Astrocyte of the cerebellum (primary cell): ENCODE data around the gene SEC24C.
A peak's percentile ranks its signal among the peaks of the same experiment; 100 is the strongest.
"Not testable (repeated sequence)": the region's sequence is repeated elsewhere in the genome, so short reads cannot be mapped to it uniquely, and the experiment has no call there.

Experiments
- DNase-seq: peaks from one replicate; pipeline ENCODE4 v3.0.0-alpha.2; 2011; ENCODE audit warnings: low read depth
- H3K4me3 ChIP-seq: 2 replicates; pipeline ENCODE4 v1.5.1; 2011; ENCODE audit warnings: mild to moderate bottlenecking, low read depth, low read length, moderate library complexity
- CTCF ChIP-seq: IDR thresholded peaks from 2 replicates; pipeline ENCODE4 v1.5.1; 2012; ENCODE audit warnings: low read length, low read depth, moderate library complexity, mild to moderate bottlenecking; ENCODE audit errors: missing control alignments
- in situ Hi-C: cut with HindIII; loops from 2 replicates; pipeline ENCODE4 v1.10.0; 2017; ENCODE audit warnings: low sequenced_read_pairs

SEC24C gene

DNA sequence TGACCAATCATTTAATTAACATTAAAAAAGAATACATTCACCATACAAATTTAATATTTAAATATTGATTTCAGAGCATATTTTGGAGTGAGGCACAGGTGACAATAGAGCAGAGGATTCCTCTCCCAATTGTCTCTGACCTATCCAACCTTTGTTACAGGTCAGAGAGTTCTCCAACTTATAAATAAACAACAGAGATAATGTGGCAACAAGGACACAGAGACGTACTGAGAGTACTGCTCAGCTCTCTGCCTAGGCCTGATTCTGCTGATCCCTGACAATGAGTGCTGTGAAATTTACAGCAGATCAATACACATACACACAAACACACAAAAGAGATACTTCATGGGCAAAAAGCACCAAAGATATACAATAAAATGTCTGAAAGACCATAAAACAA is 27.9 kb upstream of the SEC24C start:
- DNase-seq: no peak
- H3K4me3 ChIP-seq: no peak overlapping the region
- in situ Hi-C loops: no loop called here
- TF ChIP-seq CTCF: no peak

DNA sequence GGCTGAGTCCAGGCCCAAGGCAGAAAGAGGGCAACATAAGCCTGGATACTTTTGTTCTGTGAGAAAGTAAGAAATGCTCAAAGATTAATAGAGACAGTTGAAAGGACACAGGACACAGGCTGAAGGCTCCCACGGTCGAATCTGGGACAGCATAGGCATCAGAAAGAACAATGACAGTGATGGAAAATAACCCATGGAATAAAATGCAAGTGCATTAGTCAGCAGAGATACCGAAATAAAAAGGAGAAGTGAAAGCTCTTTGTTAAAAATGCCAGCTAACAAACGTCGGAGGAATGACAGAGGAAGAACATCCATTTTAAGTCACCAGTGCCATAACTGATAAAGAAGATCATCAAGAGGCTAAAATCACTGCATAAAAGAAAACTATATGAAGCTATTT is 26.6 kb upstream of the SEC24C start:
- H3K4me3 ChIP-seq: no peak overlapping the region
- TF ChIP-seq CTCF: no peak
- DNase-seq: no peak
- in situ Hi-C loops: no loop called here

DNA sequence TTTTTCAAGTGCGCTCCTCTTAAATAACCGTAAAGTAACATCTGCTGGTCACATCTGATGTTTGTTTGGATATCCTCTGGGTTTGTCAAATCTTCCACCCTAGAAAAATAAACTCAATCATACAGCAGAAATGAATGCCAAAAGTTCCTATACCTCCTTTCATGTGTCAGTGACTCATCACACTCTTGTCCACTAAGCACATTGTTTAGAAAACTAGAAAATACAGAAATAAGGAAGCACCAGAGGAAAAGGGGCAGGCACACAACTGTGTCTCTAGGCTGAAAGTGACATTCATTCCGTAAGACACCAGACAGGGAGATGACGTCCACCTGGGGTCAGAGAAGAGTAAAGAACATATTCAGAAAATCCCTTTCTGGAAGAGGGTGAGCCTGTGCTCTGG is 23.6 kb upstream of the SEC24C start:
- H3K4me3 ChIP-seq, in situ Hi-C loops, DNase-seq: not testable (repeated sequence)

DNA sequence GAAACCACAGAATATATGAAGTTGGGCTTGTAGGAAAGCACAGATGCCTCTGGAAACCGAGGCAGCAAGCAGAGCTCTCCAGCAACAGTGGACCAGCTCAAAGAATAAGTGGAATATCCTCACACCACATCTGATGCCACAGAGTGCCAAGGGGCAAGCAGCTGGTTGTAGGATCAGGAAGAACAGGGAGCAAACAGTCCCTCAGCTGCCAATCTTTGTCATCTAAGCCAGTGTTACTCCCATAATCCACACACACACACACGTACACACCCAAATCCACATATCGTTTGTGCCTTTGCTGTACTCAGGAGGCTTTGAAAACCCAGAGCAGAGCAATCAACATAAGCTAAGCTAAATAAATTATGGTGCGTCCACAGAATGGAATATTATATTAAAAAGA is 20.7 kb upstream of the SEC24C start:
- DNase-seq: no peak
- no peak for TF ChIP-seq CTCF
- no peak overlapping the region for H3K4me3 ChIP-seq
- in situ Hi-C loops: no loop called here

- in situ Hi-C loops, DNase-seq: not testable (repeated sequence)
- H3K4me3 ChIP-seq: peak overlapping the region; percentile 96
These were observed 14.4 kb upstream of the SEC24C start for GRCh38 chr10:73729781-73730152.

GRCh38 chr10:73730153-73730906 is 13.8 kb upstream of the SEC24C start:
- DNase-seq: peak; percentile 76
- in situ Hi-C loops: no loop called here
- TF ChIP-seq CTCF: no peak

GRCh38 chr10:73731588-73732375 is 12.4 kb upstream of the SEC24C start:
- DNase-seq: no peak
- in situ Hi-C loops: no loop called here
- H3K4me3 ChIP-seq: peak overlapping the region; percentile 96
- no peak for TF ChIP-seq CTCF

More at GRCh38 chr10:73730153-73730906, 13.8 kb upstream of the SEC24C start:
- peak overlapping the region; percentile 96 for H3K4me3 ChIP-seq
